GM19043 (cell line): Measurements from ENCODE around the gene CHD9.

Experiments
- ATAC-seq: cut with Tn5 transposase; IDR thresholded peaks from one replicate; pipeline ENCODE4 v1.9.1; 2021; ENCODE audit warnings: low read depth; ENCODE audit not compliant: unreplicated experiment

CHD9 gene

GRCh38 chr16:53090591-53091411, 36.0 kb downstream of the CHD9 start:
- peak; percentile 44 for ATAC-seq

DNA sequence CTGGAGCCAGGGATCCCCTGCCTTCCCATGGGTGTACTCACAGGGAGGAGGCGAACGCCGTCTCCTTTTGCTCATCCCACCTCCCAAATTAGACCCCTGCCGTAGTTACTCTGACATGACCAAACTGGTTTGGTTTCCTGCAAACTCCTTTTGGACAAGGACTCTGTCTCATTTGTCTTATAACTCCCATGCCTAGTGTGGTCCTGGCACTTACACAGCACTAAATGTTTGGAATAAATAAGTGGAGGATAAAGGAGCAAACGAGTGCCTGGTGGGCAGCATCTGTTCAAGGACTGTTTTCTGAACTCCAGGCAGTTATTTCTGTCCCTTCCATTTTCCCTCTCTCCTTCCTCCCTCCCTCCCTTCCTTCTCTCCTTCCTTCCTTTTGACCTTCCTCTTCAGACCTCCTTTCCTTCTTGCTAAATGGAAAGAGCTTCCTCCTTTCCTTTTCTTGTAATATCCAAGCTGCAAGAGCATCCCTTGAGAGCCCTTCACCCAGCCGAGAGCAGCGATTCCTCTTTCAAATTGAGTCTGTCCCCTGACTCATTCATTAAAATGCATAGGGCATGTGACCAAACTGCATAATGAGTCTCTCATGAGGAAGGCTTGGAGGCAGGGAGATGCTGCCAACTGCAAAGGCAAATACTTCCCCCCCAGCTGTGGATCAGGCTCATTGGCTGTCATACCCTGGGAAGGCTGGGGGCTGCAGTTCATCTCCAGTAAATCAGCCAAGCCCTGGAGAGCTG, 36.8 kb downstream of the CHD9 start:
- ATAC-seq = peak; percentile 43

GRCh38 chr16:53092284-53092683, 37.5 kb downstream of the CHD9 start:
- ATAC-seq = no peak

DNA sequence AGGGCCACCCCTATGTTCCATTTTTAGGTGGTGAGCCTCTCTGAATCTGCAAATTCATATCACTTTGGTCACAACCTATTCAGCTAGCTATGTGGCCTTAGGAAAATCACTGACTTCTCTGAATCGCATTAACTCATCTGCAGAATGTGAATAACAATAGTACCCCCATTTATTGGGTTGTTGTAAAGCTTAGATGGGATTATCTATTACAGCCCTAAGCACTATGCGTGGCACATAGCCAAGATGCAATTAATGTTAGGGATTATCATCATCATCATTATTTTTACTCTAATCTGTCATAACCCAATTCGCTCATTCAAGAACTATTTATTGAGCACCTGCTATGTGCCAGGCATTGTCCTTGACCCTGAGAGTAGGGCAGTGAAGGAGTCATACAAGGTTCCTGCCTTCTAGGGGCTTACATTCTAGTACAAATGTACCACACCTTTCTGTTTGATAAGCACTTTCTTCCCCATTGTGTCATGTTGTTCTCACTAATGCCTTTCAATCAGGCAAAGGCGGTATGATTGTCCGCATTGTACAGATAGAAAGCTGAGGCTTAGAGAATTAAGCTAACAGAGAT, 38.5 kb downstream of the CHD9 start:
- ATAC-seq = no peak

DNA sequence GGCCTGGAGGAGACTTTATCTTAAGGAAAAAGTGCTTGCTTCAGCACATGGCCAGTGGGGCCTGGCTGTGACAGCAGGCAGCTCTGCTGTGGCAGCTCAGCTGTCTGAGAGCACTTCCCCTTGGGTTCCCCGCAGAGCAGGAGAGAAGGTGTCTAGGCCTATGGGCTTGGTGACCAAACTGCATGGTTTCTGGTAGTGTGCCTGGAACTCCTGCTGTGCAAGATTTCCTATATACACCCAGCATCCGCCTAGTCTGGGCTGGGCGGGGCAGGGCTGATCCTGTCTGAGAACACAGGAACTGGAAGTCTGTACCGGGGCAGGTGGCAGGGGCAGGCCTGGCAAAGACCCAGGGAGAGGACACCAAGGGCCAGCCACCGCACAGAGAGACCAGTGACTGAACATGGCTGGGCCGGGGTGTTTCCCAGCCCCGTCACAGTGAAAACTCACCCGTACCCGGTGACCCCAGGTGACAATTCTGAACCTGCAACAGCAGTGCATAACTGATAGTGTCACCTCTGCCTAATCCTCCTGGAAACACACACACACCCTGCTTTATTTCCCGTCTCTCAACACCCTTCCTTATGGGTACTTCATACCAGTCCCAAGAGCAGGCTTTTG, 39.3 kb downstream of the CHD9 start:
- peak; percentile 51 for ATAC-seq

DNA sequence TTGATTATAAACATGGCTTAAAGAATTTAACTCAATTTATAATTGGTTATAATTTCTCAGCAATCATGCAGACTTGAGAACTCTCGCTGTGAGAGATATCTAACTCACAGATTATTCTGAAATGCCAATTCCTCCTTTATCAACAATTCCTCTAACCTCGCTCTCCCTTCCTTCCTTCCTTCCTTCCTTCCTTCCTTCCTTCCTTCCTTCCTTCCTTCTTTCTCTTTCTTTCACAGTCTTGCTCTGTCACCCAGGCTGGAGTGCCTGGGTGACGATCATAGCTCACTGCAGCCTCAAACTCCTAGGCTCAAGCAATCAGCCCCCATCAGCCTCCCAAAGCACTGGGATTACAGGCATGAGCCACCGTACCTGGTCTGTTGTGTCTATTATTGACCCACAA, 42.4 kb downstream of the CHD9 start:
- ATAC-seq = no peak

DNA sequence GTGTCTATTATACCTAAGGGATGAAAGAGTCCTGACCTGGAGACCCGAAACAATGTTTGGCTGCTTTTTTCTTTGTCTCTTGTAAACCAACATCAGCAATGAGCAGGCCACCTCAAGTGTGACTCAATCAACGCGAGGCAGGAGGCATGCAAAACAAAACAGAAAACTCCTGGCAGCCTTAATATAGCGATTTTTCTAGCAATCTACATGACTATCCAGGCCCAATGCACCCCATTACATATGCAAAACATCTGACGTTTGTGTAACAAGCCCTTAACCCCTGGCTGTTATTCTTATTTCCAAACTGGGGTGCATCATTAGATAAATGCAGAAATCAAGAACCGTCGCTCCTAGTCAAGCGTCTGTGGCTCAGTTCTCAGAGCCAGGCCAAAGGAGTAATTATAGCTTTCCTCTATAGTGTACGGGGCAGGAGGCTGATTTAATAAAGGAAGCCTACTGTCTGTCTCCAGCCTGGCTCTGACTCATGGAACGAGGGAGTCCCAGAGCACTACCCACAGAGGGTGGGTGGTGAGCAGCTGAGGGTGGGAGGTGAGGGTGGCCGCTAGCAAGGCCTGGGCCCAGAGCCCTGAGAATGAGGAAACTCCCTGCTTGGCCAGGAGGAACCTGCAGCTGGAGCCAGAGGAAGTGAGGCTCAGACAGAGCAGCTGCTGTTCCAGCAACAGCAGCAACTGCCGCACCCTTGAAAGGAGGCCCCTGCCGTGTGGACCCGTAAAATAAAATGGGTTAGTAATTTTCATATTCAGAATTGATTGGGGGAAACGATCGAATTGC, 43.9 kb downstream of the CHD9 start:
- ATAC-seq = peak; percentile 52

DNA sequence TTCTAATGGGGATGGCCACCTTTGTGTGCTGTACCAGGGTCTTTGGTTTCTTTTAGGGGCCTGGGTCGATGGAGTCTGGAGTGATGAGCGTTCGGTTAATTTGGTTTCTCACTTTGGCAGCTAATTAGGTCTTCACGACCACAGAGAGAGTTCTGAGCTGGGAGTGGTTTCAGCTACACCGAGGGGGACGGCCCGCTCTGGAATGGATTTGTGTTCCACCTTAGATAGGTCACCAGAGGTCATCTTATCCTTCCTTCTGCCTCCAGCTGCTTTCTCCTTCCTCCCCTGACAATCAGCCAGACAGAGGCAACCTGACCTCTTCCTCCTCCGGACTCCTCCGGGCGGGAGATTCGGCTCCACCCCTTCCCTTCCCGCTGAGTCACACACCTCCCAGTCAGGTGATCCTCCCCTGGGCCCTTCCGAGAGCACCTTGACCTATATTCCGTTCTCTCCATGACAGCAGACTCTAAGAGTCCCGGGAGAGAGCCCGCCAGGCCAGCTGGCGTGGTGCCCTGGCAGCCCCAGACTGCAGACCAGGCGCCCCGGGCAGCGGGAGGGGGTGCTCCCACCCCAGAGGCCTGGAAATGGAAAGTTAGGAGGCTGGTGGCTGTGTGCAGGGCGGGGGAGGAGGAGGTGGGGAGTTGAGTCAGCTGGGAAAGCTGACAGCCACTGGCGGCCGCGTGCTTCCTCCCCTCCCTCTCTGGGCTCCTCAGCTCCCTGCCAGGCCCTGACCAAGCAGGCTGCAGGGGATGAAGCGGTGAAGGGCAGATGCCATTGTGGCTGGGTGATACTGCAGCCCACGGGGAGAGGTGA, 44.7 kb downstream of the CHD9 start:
- ATAC-seq = peak; percentile 41

DNA sequence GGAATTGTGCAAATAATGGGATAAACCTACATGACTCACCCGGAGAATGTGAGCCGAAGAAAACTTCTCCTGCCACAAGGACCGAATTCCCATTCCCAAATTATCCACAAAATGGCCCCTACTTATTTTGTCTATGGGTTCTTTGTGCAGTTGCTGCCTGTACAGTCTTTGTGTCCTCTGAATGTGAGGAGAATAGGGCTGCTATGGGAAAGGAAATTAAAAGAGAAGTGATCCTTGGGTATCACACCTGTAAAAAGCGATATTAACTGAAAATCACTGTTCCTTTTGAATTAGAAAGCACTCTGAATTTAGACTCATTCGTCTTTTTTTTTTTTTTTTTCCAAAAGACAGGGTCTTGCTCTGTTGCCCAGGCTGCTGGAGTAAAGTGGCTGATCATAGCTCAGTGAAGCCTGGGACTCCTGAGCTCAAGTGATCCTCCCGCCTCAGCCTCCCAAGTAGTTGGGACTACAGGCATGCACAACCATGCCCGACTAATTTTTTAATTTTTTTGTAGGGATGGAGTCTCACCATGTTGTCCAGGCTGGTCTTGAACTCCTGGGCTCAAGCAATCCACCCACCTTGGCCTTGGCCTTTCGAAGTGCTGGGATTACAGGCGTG, 45.4 kb downstream of the CHD9 start:
- no peak for ATAC-seq

- ATAC-seq = no peak
Measured at GRCh38 chr16:53100889-53101288, 46.1 kb downstream of the CHD9 start.

GRCh38 chr16:53103811-53104210, 49.0 kb downstream of the CHD9 start:
- ATAC-seq = no peak

- no peak for ATAC-seq
Measured at GRCh38 chr16:53105565-53105964, 50.8 kb downstream of the CHD9 start.

- ATAC-seq = no peak
Measured at GRCh38 chr16:53111078-53111791, 56.4 kb downstream of the CHD9 start.

GRCh38 chr16:53112015-53112414, 57.2 kb downstream of the CHD9 start:
- no peak for ATAC-seq

- ATAC-seq = no peak
Measured at GRCh38 chr16:53115047-53115446, 60.3 kb downstream of the CHD9 start.

DNA sequence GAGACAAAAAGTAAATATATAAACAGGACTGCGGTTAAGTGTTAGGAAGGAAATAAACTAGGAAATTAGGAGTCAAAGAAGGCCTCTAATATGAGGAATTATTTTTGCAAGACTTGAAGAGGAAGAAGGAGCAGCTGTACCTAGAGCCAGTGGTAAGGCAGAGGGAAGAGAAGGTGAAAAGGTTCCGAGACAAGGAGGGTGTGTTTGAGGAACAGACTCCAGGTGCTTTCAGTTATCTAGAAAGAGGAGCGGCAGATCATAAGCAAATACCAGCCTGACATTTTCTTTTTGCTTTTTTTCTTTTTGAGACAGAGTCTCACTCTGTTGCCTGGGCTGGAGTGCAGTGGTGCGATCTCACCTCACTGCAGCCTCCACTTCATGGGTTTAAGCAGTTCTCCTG, 61.0 kb downstream of the CHD9 start:
- no peak for ATAC-seq

- ATAC-seq = no peak
Measured at GRCh38 chr16:53121043-53121620, 66.3 kb downstream of the CHD9 start.

GRCh38 chr16:53121661-53122060, 66.9 kb downstream of the CHD9 start:
- ATAC-seq = no peak
